H1 (cell line): ENCODE data around the gene SLFNL1. TPM values are rescaled to one million over a fixed set of nuclear protein-coding genes. Genes with fewer than 3 reads are reported as not detected.

ENCODE experiments used
- CHD1 ChIP-seq: IDR thresholded peaks from 2 replicates; pipeline ENCODE4 v1.6.1; 2012; ENCODE audit warnings: low read depth, low read length, improper control_type of control experiment
- CHD7 ChIP-seq: fragments of 300-600 bp; sonication (generic); IDR thresholded peaks from 2 replicates; pipeline ENCODE4 v1.7.1; 2012; ENCODE audit warnings: low read length, moderate library complexity, mild to moderate bottlenecking, inconsistent platforms; ENCODE audit not compliant: insufficient replicate concordance
- MAX ChIP-seq: IDR thresholded peaks from 2 replicates; pipeline ENCODE4 v1.6.1; 2012; ENCODE audit warnings: inconsistent platforms
- NANOG ChIP-seq: IDR thresholded peaks from 2 replicates; pipeline ENCODE4 v1.6.1; 2011; ENCODE audit warnings: low read length, low read depth, mild to moderate bottlenecking, inconsistent platforms; ENCODE audit not compliant: insufficient read depth, poor library complexity, severe bottlenecking
- RBBP5 ChIP-seq: IDR thresholded peaks from 2 replicates; pipeline ENCODE4 v1.7.1; 2012; ENCODE audit warnings: low read depth, mild to moderate bottlenecking, inconsistent platforms, low read length, moderate library complexity, borderline replicate concordance
- RXRA ChIP-seq: IDR thresholded peaks from 2 replicates; pipeline ENCODE4 v1.6.1; 2011; ENCODE audit warnings: low read depth, mild to moderate bottlenecking, low read length, moderate library complexity; ENCODE audit not compliant: insufficient read depth
- SIN3A ChIP-seq, 2 experiments: IDR thresholded peaks in 1 of 2; conservative IDR thresholded peaks in 1 of 2; 2 replicates each; pipeline ENCODE4 v1.6.1; 2011 to 2012; ENCODE audit warnings: low read length in 2 of 2, improper control_type of control experiment in 1 of 2, low read depth in 1 of 2, mild to moderate bottlenecking in 1 of 2
- SP1 ChIP-seq: IDR thresholded peaks from 2 replicates; pipeline ENCODE4 v1.6.1; 2011; ENCODE audit warnings: low read depth, low read length
- TEAD4 ChIP-seq: IDR thresholded peaks from 2 replicates; pipeline ENCODE4 v1.6.1; 2012; ENCODE audit warnings: low read depth, low read length, inconsistent platforms, mixed read lengths
- YY1 ChIP-seq: IDR thresholded peaks from 2 replicates; pipeline ENCODE4 v1.6.1; 2011; ENCODE audit warnings: low read depth, mild to moderate bottlenecking, low read length
- polyA plus RNA-seq, 7 experiments: library from polyadenylated mRNA; depleted of rRNA in 3 of 7; stranded (reverse) in 5 of 7; unstranded in 2 of 7; fragments of >200 nt in 5 of 7; fragments of 200-250 nt in 2 of 7; gene quantifications; 1 replicate in 5 of 7; 2 replicates in 1 of 7; 4 replicates in 1 of 7; pipeline versions ENCODE4 v1.2.1 to v1.2.3, GENCODE V29; 2011 to 2013; ENCODE audit warnings: missing spikeins in 2 of 7, mixed read lengths in 2 of 7
- total RNA-seq: library from RNA; stranded (reverse); fragmentation: NEBNext Ultra II Directional; extraction: Animal tissue kit (Norgen Biotek cat#: 25700); gene quantifications from 2 replicates; pipeline ENCODE4 v1.2.1, GENCODE V29; 2021

Gene SLFNL1
- total and polyA plus RNA-seq, 2 of the 8 experiments (the other 6 are each of a cell fraction or from before 2014, with no cell fraction given): not detected

DNA sequence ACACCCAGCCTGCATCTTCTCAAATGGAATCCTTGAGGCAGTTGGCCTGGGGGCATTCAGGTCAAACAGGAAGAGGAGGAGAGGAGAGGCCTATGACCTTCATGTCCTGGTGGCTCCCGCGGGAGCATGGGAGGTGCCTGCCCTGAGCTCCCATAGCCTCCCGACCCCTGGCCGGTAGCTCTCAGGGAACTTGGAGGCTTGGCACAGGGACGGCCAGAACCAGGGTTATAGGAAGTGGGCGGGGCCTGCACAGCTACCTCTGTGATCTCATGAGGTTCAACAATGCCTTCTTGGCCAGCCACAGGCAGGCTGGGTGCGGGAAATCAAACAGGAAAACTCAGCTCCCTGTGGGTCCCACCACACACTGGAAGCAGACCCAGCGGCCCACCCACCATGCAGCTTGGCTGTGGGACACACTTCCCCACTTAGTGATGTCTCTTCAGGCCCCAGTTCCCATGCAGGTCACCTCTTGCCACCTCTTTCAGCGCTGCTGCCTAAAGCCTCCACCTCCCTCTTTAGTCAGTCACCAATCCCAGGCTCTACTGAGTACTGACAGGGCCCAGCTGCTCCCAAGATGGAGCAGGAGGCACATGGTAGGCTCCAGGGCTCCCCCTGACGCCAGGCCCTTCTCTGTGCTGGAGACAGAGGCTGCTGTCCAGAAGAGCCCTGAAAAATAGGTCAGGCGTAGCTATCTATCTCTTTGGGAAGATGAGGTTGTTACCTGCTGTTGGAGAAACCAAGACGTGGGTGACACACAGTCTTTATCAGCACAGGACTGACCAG lies at the start of gene SLFNL1 (continued):
- TF ChIP-seq SP1: no peak
- TF ChIP-seq RXRA: no peak
- TF ChIP-seq MAX: peak; percentile 82
- no peak for TF ChIP-seq CHD1
- no peak for TF ChIP-seq RBBP5
- TF ChIP-seq CHD7: no peak
- TF ChIP-seq YY1: no peak
- TF ChIP-seq NANOG: no peak
- TF ChIP-seq TEAD4: no peak
- TF ChIP-seq SIN3A (conservative IDR thresholded peaks at IDR 0.05 in 1 of 2, IDR thresholded peaks at IDR 0.05 in 1 of 2; ENCODE audit: low read depth in 1 of 2, low read length in 2 of 2): peak in 1 of 2 experiments; percentile 85; a peak in 2 of 4 replicates
